Brain microvascular endothelial cell (primary cell): Measurements from ENCODE around the gene CD44.

Source experiments
- DNase-seq: peaks from one replicate; pipeline ENCODE4 v3.0.0-alpha.2; 2020
- H3K27ac ChIP-seq: fragments of 250-450 bp; sonication (Bioruptor Pico); 2 replicates; pipeline ENCODE4 v1.5.1; 2020; ENCODE audit warnings: mild to moderate bottlenecking, moderate library complexity
- H3K27me3 ChIP-seq: fragments of 250-450 bp; sonication (Bioruptor Pico); replicated peaks from 2 replicates; pipeline ENCODE4 v1.5.1; 2020; ENCODE audit warnings: mild to moderate bottlenecking
- H3K36me3 ChIP-seq: fragments of 250-450 bp; sonication (Bioruptor Pico); replicated peaks from 2 replicates; pipeline ENCODE4 v1.5.1; 2020; ENCODE audit warnings: mild to moderate bottlenecking
- H3K4me3 ChIP-seq: 2 replicates; pipeline ENCODE4 v1.5.1; 2011; ENCODE audit warnings: low read depth, mild to moderate bottlenecking, control low read depth, low read length, moderate library complexity
- CTCF ChIP-seq: IDR thresholded peaks from 2 replicates; pipeline ENCODE4 v1.5.1; 2011; ENCODE audit warnings: low read depth, mild to moderate bottlenecking, moderate library complexity, low read length, control low read depth, inconsistent platforms; ENCODE audit errors: missing control alignments
- in situ Hi-C: cut with HindIII; loops from 2 replicates; pipeline ENCODE4 v1.10.0; 2017; ENCODE audit warnings: low sequenced_read_pairs, low pct_ligation_motif_present

CD44 gene

DNA sequence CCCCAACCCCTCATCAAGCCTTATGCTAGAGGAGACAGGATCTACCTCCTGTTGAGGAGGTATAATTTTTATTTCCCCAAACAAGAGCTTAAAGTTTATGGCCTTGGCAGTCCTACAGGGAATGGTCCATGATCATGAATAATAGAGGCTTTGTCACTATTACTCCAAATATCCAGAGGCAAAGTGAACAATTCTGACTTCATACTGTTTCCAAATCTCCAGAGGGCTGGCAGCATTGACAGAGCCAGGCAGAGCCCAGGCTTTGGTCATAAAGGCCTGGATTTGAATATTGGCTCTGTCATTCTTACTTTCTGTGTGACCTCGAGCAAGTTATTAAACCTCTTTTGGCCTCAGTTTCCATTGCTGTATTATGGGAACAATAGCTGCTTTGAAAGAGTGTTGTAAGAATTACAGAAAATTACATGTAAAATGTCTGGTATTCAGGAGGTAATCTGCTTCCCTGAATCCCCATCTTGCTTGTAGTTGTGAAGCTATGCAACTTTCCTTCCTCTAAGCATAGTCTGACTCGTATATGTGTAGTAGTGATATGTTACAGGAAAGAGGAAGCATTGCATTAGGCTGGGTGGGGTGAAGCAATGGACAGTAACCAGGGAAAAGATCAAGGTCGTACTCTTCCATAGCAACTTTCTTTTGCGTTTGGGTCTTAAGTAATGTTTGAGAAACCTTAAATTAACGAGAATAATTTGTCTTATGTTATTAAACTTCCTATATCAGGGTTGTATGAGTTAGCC lies 88.8 kb downstream of the CD44 start:
- no peak for DNase-seq
- TF ChIP-seq CTCF: no peak
- Histone ChIP-seq H3K4me3 (no peak overlapping the region), H3K27me3 (no peaks in the 10 kb centered on the region), H3K36me3 (peaks cover 19% of the 10 kb centered on the region), H3K27ac (no peak overlapping the region)
- in situ Hi-C loops: no loop called here

- Histone ChIP-seq H3K27me3 (no peaks in the 10 kb centered on the region), H3K4me3 (no peak overlapping the region), H3K27ac (no peak overlapping the region), H3K36me3 (peaks cover 13% of the 10 kb centered on the region)
- in situ Hi-C loops: no loop called here
- TF ChIP-seq CTCF: no peak
- DNase-seq: no peak
Observed at GRCh38 chr11:35228328-35228725, 89.4 kb downstream of the CD44 start.

GRCh38 chr11:35230388-35230787 lies 91.4 kb downstream of the CD44 start:
- no peak overlapping the region for H3K27ac ChIP-seq
- no peak for TF ChIP-seq CTCF
- no peak overlapping the region for H3K4me3 ChIP-seq
- in situ Hi-C loops: no loop called here
- H3K27me3 ChIP-seq: no peaks in the 10 kb centered on the region
- DNase-seq: no peak
- H3K36me3 ChIP-seq: peaks cover 9% of the 10 kb centered on the region

GRCh38 chr11:35231076-35231860 lies 92.3 kb downstream of the CD44 start:
- H3K4me3 ChIP-seq: no peak overlapping the region
- H3K27me3 ChIP-seq: no peaks in the 10 kb centered on the region
- H3K36me3 ChIP-seq: peaks cover 9% of the 10 kb centered on the region
- in situ Hi-C loops: no loop called here
- H3K27ac ChIP-seq: no peak overlapping the region
- no peak for TF ChIP-seq CTCF
- DNase-seq: no peak

- TF ChIP-seq CTCF: no peak
- Histone ChIP-seq H3K4me3 (no peak overlapping the region), H3K27me3 (no peaks in the 10 kb centered on the region), H3K27ac (no peak overlapping the region), H3K36me3 (peaks cover 9% of the 10 kb centered on the region)
- in situ Hi-C loops: no loop called here
- DNase-seq: no peak
Observed at GRCh38 chr11:35232891-35233330, 93.9 kb downstream of the CD44 start.
